GM12878 (cell line): ENCODE measurements around the gene FDPS. TPM values are rescaled to one million over a fixed set of nuclear protein-coding genes. Genes with fewer than 3 reads are reported as not detected.

Experiments
- ATAC-seq: fragments of 200-7000 bp; cut with Tn5 transposase; 3 replicates; pipeline ENCODE4 v1.9.1; 2020; ENCODE audit warnings: mild to moderate bottlenecking, moderate library complexity
- BruUV-seq: library from RNA; stranded (reverse); fragments of 400-500 nt; replicated peaks from 2 replicates; lab custom pipeline; 2021; lab: Mats Ljungman, UMichigan
- CTCF ChIA-PET: fragments of 300-600 bp; sonication (Branson Sonifier 250); formaldehyde crosslinking; extraction: SDS; loops from one replicate; lab custom pipeline; 2021; ENCODE audit warnings: inconsistent platforms; lab: Yijun Ruan, JAX
- POLR2A ChIA-PET: fragments of 350-600 bp; formaldehyde crosslinking; extraction: SDS; loops from one replicate; lab custom pipeline; 2021; ENCODE audit warnings: inconsistent platforms; lab: Charles Lee
- RAD21 ChIA-PET: fragments of 300-600 bp; sonication (Branson Sonifier 250); formaldehyde crosslinking; loops from one replicate; lab custom pipeline; 2023; ENCODE audit warnings: antibody characterized with exemption; ENCODE audit not compliant: unreplicated experiment; lab: Charles Lee
- SMC1A ChIA-PET: fragments of 300-600 bp; sonication (Branson Sonifier 250); formaldehyde crosslinking; loops from one replicate; lab custom pipeline; 2023; ENCODE audit not compliant: unreplicated experiment, uncharacterized antibody; lab: Charles Lee
- DNase-seq: peaks from one replicate; pipeline ENCODE4 v3.0.0-alpha.2; 2011; ENCODE audit warnings: low read depth, low spot score
- FAIRE-seq: peaks from 3 replicates; lab custom pipeline; 2011; peaks lifted over from hg19 to GRCh38; lab: Jason Lieb, UNC
- H2AFZ ChIP-seq: 2 replicates; pipeline ENCODE4 v1.6.0; 2011; ENCODE audit warnings: low read depth, low read length, control low read depth; ENCODE audit not compliant: control insufficient read depth
- H3K27ac ChIP-seq: 2 replicates; pipeline ENCODE4 v1.5.1; 2011; ENCODE audit warnings: control low read depth; ENCODE audit not compliant: control insufficient read depth, insufficient read depth
- H3K27me3 ChIP-seq, 2 experiments: replicated peaks in 1 of 2; 2 replicates each; pipeline versions ENCODE4 v1.6.0 to v1.6.1; 2011; ENCODE audit warnings: low read length in 1 of 2; ENCODE audit not compliant: control insufficient read depth in 2 of 2, insufficient read depth in 2 of 2
- H3K36me3 ChIP-seq, 2 experiments: 2 replicates each; pipeline ENCODE4 v1.5.1; 2011; ENCODE audit warnings: low read length in 1 of 2; ENCODE audit not compliant: control insufficient read depth in 2 of 2, insufficient read depth in 2 of 2
- H3K4me1 ChIP-seq: 2 replicates; pipeline ENCODE4 v1.6.1; 2011; ENCODE audit warnings: mild to moderate bottlenecking, low read length, moderate library complexity, mixed read lengths; ENCODE audit not compliant: control insufficient read depth, insufficient read depth
- H3K4me2 ChIP-seq: 2 replicates; pipeline ENCODE4 v1.6.0; 2011; ENCODE audit warnings: control low read depth; ENCODE audit not compliant: control insufficient read depth, insufficient read depth
- H3K4me3 ChIP-seq: fragments of 200-600 bp; sonication (generic); 2 replicates; pipeline ENCODE4 v1.5.1; 2016
- H3K79me2 ChIP-seq: 2 replicates; pipeline ENCODE4 v1.6.0; 2011; ENCODE audit warnings: low read length; ENCODE audit not compliant: control insufficient read depth, insufficient read depth
- H3K9ac ChIP-seq: 2 replicates; pipeline ENCODE4 v1.8.0; 2011; ENCODE audit warnings: low read length, control low read depth, mixed read lengths; ENCODE audit not compliant: control insufficient read depth, insufficient read depth
- H3K9me3 ChIP-seq: replicated peaks from 3 replicates; pipeline ENCODE4 v1.5.1; 2011; ENCODE audit warnings: mild to moderate bottlenecking, low read length; ENCODE audit not compliant: control insufficient read depth, insufficient read depth
- H4K20me1 ChIP-seq: 2 replicates; pipeline ENCODE4 v1.6.0; 2011; ENCODE audit not compliant: control insufficient read depth, insufficient read depth
- CHD2 ChIP-seq: IDR thresholded peaks from 2 replicates; pipeline ENCODE4 v1.6.1; 2011; ENCODE audit warnings: low read depth, low read length, improper control_type of control experiment, borderline replicate concordance
- DPF2 ChIP-seq: fragments of 450-650 bp; IDR thresholded peaks from 2 replicates; pipeline ENCODE4 v1.6.1; 2017; ENCODE audit warnings: mild to moderate bottlenecking
- HCFC1 ChIP-seq: fragments of 150-350 bp; IDR thresholded peaks from 2 replicates; pipeline ENCODE4 v1.6.1; 2014; ENCODE audit warnings: low read length
- JUNB ChIP-seq: IDR thresholded peaks from 2 replicates; pipeline ENCODE4 v1.6.1; 2016; ENCODE audit warnings: antibody characterized with exemption, mild to moderate bottlenecking
- JUND ChIP-seq: IDR thresholded peaks from 2 replicates; pipeline ENCODE4 v1.6.1; 2012; ENCODE audit warnings: low read depth, mild to moderate bottlenecking, low read length, improper control_type of control experiment, moderate library complexity
- LARP7 ChIP-seq: fragments of 450-650 bp; IDR thresholded peaks from 2 replicates; pipeline ENCODE4 v1.6.1; 2017; ENCODE audit warnings: mild to moderate bottlenecking
- NKRF ChIP-seq: fragments of 450-650 bp; conservative IDR thresholded peaks from 2 replicates; pipeline ENCODE4 v1.6.1; 2017; ENCODE audit warnings: mild to moderate bottlenecking, moderate library complexity
- PKNOX1 ChIP-seq: fragments of 450-650 bp; IDR thresholded peaks from 2 replicates; pipeline ENCODE4 v1.6.1; 2016; ENCODE audit warnings: mild to moderate bottlenecking
- SP1 ChIP-seq: IDR thresholded peaks from one replicate; pipeline ENCODE4 v1.6.1; 2011; ENCODE audit warnings: low read depth, low read length
- ZBTB33 ChIP-seq: fragments of 450-650 bp; IDR thresholded peaks from 2 replicates; pipeline ENCODE4 v1.6.1; 2017; ENCODE audit warnings: mild to moderate bottlenecking
- ZNF217 ChIP-seq: fragments of 450-650 bp; IDR thresholded peaks from 2 replicates; pipeline ENCODE4 v1.6.1; 2017; ENCODE audit warnings: antibody characterized with exemption, mild to moderate bottlenecking
- ZZZ3 ChIP-seq: IDR thresholded peaks from 2 replicates; pipeline ENCODE4 v1.6.1; 2011; ENCODE audit warnings: low read depth; ENCODE audit not compliant: control insufficient read depth, insufficient read length
- WGBS: methylation state at CpG from one replicate; pipeline ENCODE4 v1.1.6; 2016; ENCODE audit warnings: low lambda C conversion rate; ENCODE audit not compliant: insufficient replicate concordance, insufficient coverage; ENCODE audit errors: missing lambda C conversion rate; 5-methylcytosine and 5-hydroxymethylcytosine counted together
- in situ Hi-C: fragments of 300-500 bp; cut with MboI; formaldehyde crosslinking; loops from 9 replicates; pipeline ENCODE4 v1.14.3; 2018; ENCODE audit warnings: mixed read lengths
- intact Hi-C: fragments of 100-400 bp; cut with micrococcal nuclease; formaldehyde crosslinking; loops from one replicate; pipeline ENCODE4 v1.14.2; 2022; ENCODE audit not compliant: unreplicated experiment
- polyA plus RNA-seq, 11 experiments: library from polyadenylated mRNA; depleted of rRNA in 4 of 11; unstranded in 6 of 11; stranded (reverse) in 5 of 11; fragments of >200 nt; fragmentation: Nextera tagmentation in 4 of 11; fragmentation: Illumina TruSeq in 1 of 11; extraction: Ambion mirVana in 4 of 11; extraction: Trizol in 1 of 11; gene quantifications; 1 replicate in 1 of 11; 2 replicates in 10 of 11; pipeline versions ENCODE4 v1.2.1 to v1.2.3, GENCODE V29; 2011 to 2016; ENCODE audit warnings: inconsistent platforms in 2 of 11, missing spikeins in 2 of 11, low read depth in 1 of 11
- total RNA-seq, 4 experiments: library from RNA; depleted of rRNA in 3 of 4; stranded (reverse); fragments of >200 nt in 3 of 4; fragmentation: Illumina TruSeq in 1 of 4; extraction: Trizol in 1 of 4; gene quantifications; 2 replicates each; pipeline versions ENCODE4 v1.2.1 to v1.2.3, GENCODE V29; 2013 to 2021

The FDPS gene
- total and polyA plus RNA-seq, 10 of the 15 experiments (the other 5 are each of a cell fraction or from before 2014, with no cell fraction given): 405 to 1,156 (median 487) TPM

DNA sequence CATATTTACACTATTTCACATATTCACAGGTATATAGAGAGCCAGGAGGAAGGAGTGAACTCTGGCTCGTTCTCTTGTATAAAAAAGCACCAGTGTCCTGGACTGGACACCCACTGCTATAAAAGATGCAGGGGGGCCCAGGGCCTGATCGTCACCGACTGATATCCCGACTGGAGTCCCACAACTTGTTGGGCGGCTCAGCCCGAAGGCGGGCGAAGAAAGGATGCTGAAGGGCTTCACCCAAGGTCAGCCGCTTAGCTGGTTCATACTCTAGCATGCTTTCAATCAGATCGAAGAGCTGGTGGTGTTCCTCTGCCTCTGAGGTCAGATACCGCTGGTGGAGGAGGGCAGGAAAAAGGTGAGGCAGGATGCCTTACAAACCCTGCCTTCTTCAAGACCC is 45.6 kb upstream of the FDPS start:
- H4K20me1 ChIP-seq: no peaks in the 10 kb centered on the region
- no peaks in the 10 kb centered on the region for H3K9me3 ChIP-seq
- RAD21 ChIA-PET: no interaction called here
- WGBS: 94% methylated on average over 11 of the region's 11 CpGs
- no peak for FAIRE-seq
- in situ Hi-C loops (no loop called here), intact Hi-C loops (no loop called here)
- DNase-seq: no peak
- POLR2A ChIA-PET: interaction anchor here (0.7 to 1.6 kb wide), 4 partner anchors 9 to 53 kb away, joined by 3 to 5 read pairs (median 4); partner anchors contain the start of gene CLK2
- no peak overlapping the region for H2AFZ ChIP-seq
- no peak overlapping the region for H3K4me3 ChIP-seq
- H3K9ac ChIP-seq: no peak overlapping the region
- no peak overlapping the region; the same call in 1 of the 2 replicates for H3K27ac ChIP-seq
- no peak for ATAC-seq
- no TSS peak for BruUV-seq
- H3K36me3 ChIP-seq: peaks cover 18 to 24% of the 10 kb centered on the region in 2 experiments; a peak in 3 of 4 replicates
- SMC1A ChIA-PET: interaction anchor here (1.3 kb wide), 1 partner anchor 9 kb away, joined by 11 read pairs; the partner anchor contains the start of gene CLK2
- H3K79me2 ChIP-seq: peaks cover 20% of the 10 kb centered on the region
- CTCF ChIA-PET: interaction anchor here (1.2 to 5.7 kb wide), 2 partner anchors 9 to 12 kb away, joined by 3 to 51 read pairs; no protein-coding TSS in a partner anchor
- H3K4me1 ChIP-seq: peaks cover 7% of the 10 kb centered on the region
- no peak overlapping the region for H3K4me2 ChIP-seq
- TF ChIP-seq ZZZ3 (no peak), SP1 (no peak)
- no peaks in the 10 kb centered on the region for H3K27me3 ChIP-seq

DNA sequence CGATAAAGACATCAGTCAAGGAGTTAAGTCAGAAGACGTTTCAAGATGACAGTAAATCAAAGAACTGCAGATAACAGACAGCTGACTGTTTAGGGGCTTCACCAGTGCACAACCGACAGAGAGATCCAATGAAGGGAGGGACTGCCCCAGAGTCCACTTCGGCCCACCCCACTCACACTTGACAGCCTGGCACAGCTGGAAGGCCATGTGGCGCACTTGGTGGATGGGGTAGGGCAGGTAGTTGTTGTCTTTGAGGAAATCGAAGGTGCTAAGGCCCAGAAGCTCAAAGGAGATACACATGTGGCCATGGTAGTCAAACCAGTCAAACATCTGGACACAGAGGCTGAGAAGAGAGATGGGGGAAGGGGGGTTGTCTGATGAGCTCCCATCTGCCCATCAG is 42.1 kb upstream of the FDPS start:
- WGBS: 89% methylated on average over 6 of the region's 6 CpGs
- ATAC-seq (no peak), DNase-seq (no peak)
- no peak for TF ChIP-seq JUND
- no peak for TF ChIP-seq LARP7
- no peak for TF ChIP-seq NKRF
- TF ChIP-seq CHD2: no peak
- TF ChIP-seq JUNB: no peak
- TF ChIP-seq HCFC1: no peak
- no peak for TF ChIP-seq DPF2
- TF ChIP-seq ZBTB33: no peak
- no peak for TF ChIP-seq PKNOX1
- no peak for TF ChIP-seq ZNF217

More for the DNA sequence above, 42.1 kb upstream of the FDPS start:
- H3K36me3 ChIP-seq: peaks cover 36 to 37% of the 10 kb centered on the region in 2 experiments
- H4K20me1 ChIP-seq: no peaks in the 10 kb centered on the region
- H3K27me3 ChIP-seq: no peaks in the 10 kb centered on the region
- no peak overlapping the region for H3K9ac ChIP-seq
- ChIA-PET SMC1A (interaction anchor here (0.6 to 1.7 kb wide), 2 partner anchors 16 to 206 kb away, joined by 3 to 6 read pairs; no protein-coding TSS in a partner anchor), CTCF (interaction anchor here (0.7 to 5.7 kb wide), 5 partner anchors 10 to 225 kb away, joined by 3 to 51 read pairs (median 3); no protein-coding TSS in a partner anchor), POLR2A (interaction anchor here (0.6 to 1.1 kb wide), 5 partner anchors 10 to 334 kb away, joined by 3 to 8 read pairs (median 3); no protein-coding TSS in a partner anchor), RAD21 (interaction anchor here (0.5 to 2.2 kb wide), 3 partner anchors 16 to 551 kb away, joined by 3 to 10 read pairs (median 4); partner anchors contain the start of gene FDPS)
- no peak overlapping the region for H3K4me2 ChIP-seq
- no peaks in the 10 kb centered on the region for H3K4me1 ChIP-seq
- H3K9me3 ChIP-seq: no peaks in the 10 kb centered on the region
- no peak overlapping the region for H3K27ac ChIP-seq
- intact Hi-C loops: no loop called here
- H3K4me3 ChIP-seq: no peak overlapping the region
- in situ Hi-C loops: no loop called here
- H2AFZ ChIP-seq: no peak overlapping the region
- peaks cover 16% of the 10 kb centered on the region for H3K79me2 ChIP-seq
- no peak for FAIRE-seq
- no TSS peak for BruUV-seq
